Hepatocyte (in vitro differentiated cells): ENCODE measurements around the gene PYGO2.

Experiments used
- CTCF ChIP-seq: fragments of 200-600 bp; sonication (generic); IDR thresholded peaks from 2 replicates; pipeline ENCODE4 v1.5.1; 2016; ENCODE audit warnings: antibody characterized with exemption, mild to moderate bottlenecking; ENCODE audit not compliant: poor library complexity
- EZH2 ChIP-seq: fragments of 200-600 bp; sonication (generic); IDR thresholded peaks from 2 replicates; pipeline ENCODE4 v1.6.1; 2016; ENCODE audit warnings: antibody characterized with exemption, mild to moderate bottlenecking, borderline replicate concordance
- EZH2phosphoT487 ChIP-seq: fragments of 200-600 bp; sonication (generic); IDR thresholded peaks from one replicate; pipeline ENCODE4 v1.6.1; 2018; ENCODE audit warnings: antibody characterized with exemption, mild to moderate bottlenecking, low read depth, moderate library complexity; ENCODE audit not compliant: unreplicated experiment, severe bottlenecking

GRCh38 chr1:154966111-154966510, 4.5 kb upstream of the PYGO2 start:
- TF ChIP-seq CTCF (no peak), EZH2 (no peak), EZH2phosphoT487 (no peak)
